ENCODE results near the gene CHSY1. TPM values are rescaled to one million over a fixed set of nuclear protein-coding genes. Genes with fewer than 3 reads are reported as not detected.
"Not testable (repeated sequence)": the region's sequence is repeated elsewhere in the genome, so short reads cannot be mapped to it uniquely, and the experiment has no call there.

The CHSY1 gene
- total and polyA plus RNA-seq, 2 of the 4 experiments (the other 2 are of a cell fraction): 40.9 to 53.2 TPM

GRCh38 chr15:101288905-101289513 lies 37.2 kb upstream of the CHSY1 start:
- Histone ChIP-seq H3K23ac (ENCODE audit: low read depth, low read length) (no peak overlapping the region), H2BK5ac (ENCODE audit: low read depth, low read length, poor library complexity, severe bottlenecking) (no peak overlapping the region), H3K36me3 (ENCODE audit: control insufficient read depth, insufficient read depth, low read length) (peaks cover 31% of the 10 kb centered on the region), H3K27ac (ENCODE audit: insufficient read depth, low read length) (no peak overlapping the region), H3K9me1 (ENCODE audit: insufficient read depth, low read length) (no peaks in the 10 kb centered on the region), H3K27me3 (ENCODE audit: control insufficient read depth, insufficient read depth, low read length) (no peaks in the 10 kb centered on the region), H4K20me1 (ENCODE audit: insufficient read depth, low read length) (peaks cover 38% of the 10 kb centered on the region), H2AK9ac (replicated peaks; ENCODE audit: low read depth, low read length, poor library complexity) (no peak overlapping the region), H2AK5ac (ENCODE audit: low read depth, low read length) (no peak overlapping the region), H4K8ac (ENCODE audit: low read depth in 2 of 2, low read length in 2 of 2) (no peak overlapping the region), H3K9ac (ENCODE audit: low read depth, low read length) (no peak overlapping the region), H3K18ac (ENCODE audit: low read depth, low read length) (no peak overlapping the region), H3K14ac (replicated peaks; ENCODE audit: low read depth, low read length) (no peak overlapping the region), H3K56ac (ENCODE audit: extremely low read depth, insufficient read depth, low read length) (no peak overlapping the region), H3K4ac (ENCODE audit: low read depth, low read length) (no peak overlapping the region), H2BK20ac (ENCODE audit: low read depth, low read length) (no peak overlapping the region), H3K4me1 (ENCODE audit: control insufficient read depth, insufficient read depth, low read length) (peaks cover 4% of the 10 kb centered on the region), H3K4me2 (ENCODE audit: low read depth, low read length) (no peak overlapping the region), H3K4me3 (ENCODE audit: insufficient read depth, low read depth, low read length) (no peak overlapping the region), H2BK15ac (ENCODE audit: low read depth, low read length) (no peak overlapping the region), H4K91ac (ENCODE audit: insufficient read depth, low read depth, low read length) (no peak overlapping the region), H2AFZ (replicated peaks; ENCODE audit: low read length, poor library complexity) (no peak overlapping the region), H3K9me3 (ENCODE audit: control insufficient read depth, insufficient read depth, low read length) (no peaks in the 10 kb centered on the region), H4K5ac (ENCODE audit: low read depth, low read length) (no peak overlapping the region), H3K79me1 (ENCODE audit: low read depth in 1 of 2, low read length in 2 of 2) (peaks cover 30 to 52% of the 10 kb centered on the region in 2 experiments), H2BK120ac (ENCODE audit: low read depth, low read length) (no peak overlapping the region)
- WGBS, 2 experiments (ENCODE audit: extremely low coverage in 2 of 2, insufficient read length in 1 of 2): no CpG with 5 or more reads among the region's 8 CpGs
- intact Hi-C loops (cut with micrococcal nuclease) (no loop called here), in situ Hi-C loops (cut with MboI; ENCODE audit: low sequenced_read_pairs) (no loop called here), dilution Hi-C loops (cut with HindIII; ENCODE audit: low sequenced_read_pairs, unreplicated experiment) (no loop called here)
- ChIA-PET POLR2A (ENCODE audit: unreplicated experiment) (interaction anchor here (0.6 kb wide), 1 partner anchor 486 kb away, joined by 3 read pairs; no protein-coding TSS in a partner anchor), CTCF (interaction anchor here (0.6 to 2.4 kb wide), 6 partner anchors 13 to 671 kb away, joined by 3 to 9 read pairs (median 4); no protein-coding TSS in a partner anchor)
- DNase-seq: peak; percentile 55
- no TSS peak for BruUV-seq (replicated peaks)
- ATAC-seq (ENCODE audit: low read depth): peak; percentile 46; the same call in 1 of the 2 replicates
- TF ChIP-seq, protein P1, sequence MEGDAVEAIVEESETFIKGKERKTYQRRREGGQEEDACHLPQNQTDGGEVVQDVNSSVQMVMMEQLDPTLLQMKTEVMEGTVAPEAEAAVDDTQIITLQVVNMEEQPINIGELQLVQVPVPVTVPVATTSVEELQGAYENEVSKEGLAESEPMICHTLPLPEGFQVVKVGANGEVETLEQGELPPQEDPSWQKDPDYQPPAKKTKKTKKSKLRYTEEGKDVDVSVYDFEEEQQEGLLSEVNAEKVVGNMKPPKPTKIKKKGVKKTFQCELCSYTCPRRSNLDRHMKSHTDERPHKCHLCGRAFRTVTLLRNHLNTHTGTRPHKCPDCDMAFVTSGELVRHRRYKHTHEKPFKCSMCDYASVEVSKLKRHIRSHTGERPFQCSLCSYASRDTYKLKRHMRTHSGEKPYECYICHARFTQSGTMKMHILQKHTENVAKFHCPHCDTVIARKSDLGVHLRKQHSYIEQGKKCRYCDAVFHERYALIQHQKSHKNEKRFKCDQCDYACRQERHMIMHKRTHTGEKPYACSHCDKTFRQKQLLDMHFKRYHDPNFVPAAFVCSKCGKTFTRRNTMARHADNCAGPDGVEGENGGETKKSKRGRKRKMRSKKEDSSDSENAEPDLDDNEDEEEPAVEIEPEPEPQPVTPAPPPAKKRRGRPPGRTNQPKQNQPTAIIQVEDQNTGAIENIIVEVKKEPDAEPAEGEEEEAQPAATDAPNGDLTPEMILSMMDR (conservative IDR thresholded peaks at IDR 0.05; ENCODE audit: low read depth, low read length): peak; percentile 61
- TF ChIP-seq RAD21 (IDR thresholded peaks at IDR 0.05; ENCODE audit: low read length): peak; percentile 37
- TF ChIP-seq CHD1 (IDR thresholded peaks at IDR 0.05; ENCODE audit: low read depth, low read length): no peak
- TF ChIP-seq SMC3 (IDR thresholded peaks at IDR 0.05; ENCODE audit: low read depth, low read length): peak; percentile 45

- CTCF ChIA-PET: interaction anchor here (0.7 to 2.4 kb wide), 2 partner anchors 29 to 355 kb away, joined by 6 to 9 read pairs; no protein-coding TSS in a partner anchor
- intact Hi-C loops (cut with micrococcal nuclease); H2BK15ac ChIP-seq (ENCODE audit: low read depth, low read length); DNase-seq; H3K4ac ChIP-seq (ENCODE audit: low read depth, low read length); H3K4me3 ChIP-seq (ENCODE audit: insufficient read depth, low read depth, low read length); H2BK120ac ChIP-seq (ENCODE audit: low read depth, low read length); H3K56ac ChIP-seq (ENCODE audit: extremely low read depth, insufficient read depth, low read length); ATAC-seq (ENCODE audit: low read depth); H3K18ac ChIP-seq (ENCODE audit: low read depth, low read length); H3K4me1 ChIP-seq (ENCODE audit: control insufficient read depth, insufficient read depth, low read length); H3K27me3 ChIP-seq (ENCODE audit: control insufficient read depth, insufficient read depth, low read length); dilution Hi-C loops (cut with HindIII; ENCODE audit: low sequenced_read_pairs, unreplicated experiment); in situ Hi-C loops (cut with MboI; ENCODE audit: low sequenced_read_pairs); H2AK5ac ChIP-seq (ENCODE audit: low read depth, low read length); POLR2A ChIA-PET (ENCODE audit: unreplicated experiment); H2AFZ ChIP-seq (replicated peaks; ENCODE audit: low read length, poor library complexity); BruUV-seq (replicated peaks); H4K8ac ChIP-seq (ENCODE audit: low read depth in 2 of 2, low read length in 2 of 2); H3K9me3 ChIP-seq (ENCODE audit: control insufficient read depth, insufficient read depth, low read length); H2BK20ac ChIP-seq (ENCODE audit: low read depth, low read length); H2AK9ac ChIP-seq (replicated peaks; ENCODE audit: low read depth, low read length, poor library complexity); H2BK5ac ChIP-seq (ENCODE audit: low read depth, low read length, poor library complexity, severe bottlenecking); H3K23ac ChIP-seq (ENCODE audit: low read depth, low read length); H4K91ac ChIP-seq (ENCODE audit: insufficient read depth, low read depth, low read length); H3K4me2 ChIP-seq (ENCODE audit: low read depth, low read length); H3K9me1 ChIP-seq (ENCODE audit: insufficient read depth, low read length); H3K9ac ChIP-seq (ENCODE audit: low read depth, low read length); H3K27ac ChIP-seq (ENCODE audit: insufficient read depth, low read length); H4K5ac ChIP-seq (ENCODE audit: low read depth, low read length); H3K14ac ChIP-seq (replicated peaks; ENCODE audit: low read depth, low read length): not testable (repeated sequence)
- H4K20me1 ChIP-seq (ENCODE audit: insufficient read depth, low read length): peaks cover 28% of the 10 kb centered on the region
- H3K79me1 ChIP-seq (ENCODE audit: low read depth in 1 of 2, low read length in 2 of 2): peaks cover 31 to 48% of the 10 kb centered on the region in 2 experiments
- WGBS, 2 experiments (ENCODE audit: extremely low coverage in 2 of 2, insufficient read length in 1 of 2): no CpG with 5 or more reads among the region's 6 CpGs
- peaks cover 42% of the 10 kb centered on the region for H3K36me3 ChIP-seq (ENCODE audit: control insufficient read depth, insufficient read depth, low read length)
These were observed 35.5 kb upstream of the CHSY1 start for GRCh38 chr15:101287342-101287741.
